Effector memory CD8-positive, alpha-beta T cell (primary cell): ENCODE data around the gene DLG2.

Experiments used
- ATAC-seq: fragments of 150-1000 bp; cut with Tn5 transposase; replicated peaks from 2 replicates; pipeline ENCODE4 v1.10.0; 2021; ENCODE audit warnings: mild to moderate bottlenecking, moderate library complexity
- DNase-seq, 3 experiments: peaks; one replicate each; pipeline ENCODE4 v3.0.0; 2021
- H3K27ac Mint-ChIP-seq, 2 donors: one replicate each; pipeline ENCODE4 v1.8.0; 2022; ENCODE audit warnings: mild to moderate bottlenecking in 2 of 2, mixed read lengths in 2 of 2, moderate library complexity in 2 of 2
- H3K27me3 Mint-ChIP-seq, 2 donors: one replicate each; pipeline ENCODE4 v1.8.0; 2022; ENCODE audit warnings: mixed read lengths in 2 of 2
- H3K36me3 Mint-ChIP-seq: one replicate; pipeline ENCODE4 v1.8.0; 2022; ENCODE audit warnings: mild to moderate bottlenecking, moderate library complexity, mixed read lengths; ENCODE audit not compliant: insufficient read depth
- H3K4me1 Mint-ChIP-seq, 2 donors: one replicate each; pipeline ENCODE4 v1.8.0; 2022; ENCODE audit warnings: low read depth in 2 of 2, mixed read lengths in 2 of 2
- H3K4me3 Mint-ChIP-seq, 2 donors: one replicate each; pipeline ENCODE4 v1.8.0; 2022; ENCODE audit warnings: mild to moderate bottlenecking in 2 of 2, mixed read lengths in 2 of 2, moderate library complexity in 2 of 2
- H3K9me3 Mint-ChIP-seq, 2 donors: one replicate each; pipeline ENCODE4 v1.8.0; 2022; ENCODE audit warnings: mixed read lengths in 2 of 2

Gene DLG2

GRCh38 chr11:84828616-84829015 is 798.5 kb downstream of the DLG2 start:
- peaks cover 11 to 35% of the 10 kb centered on the region in 2 donors for H3K9me3 Mint-ChIP-seq
- ATAC-seq, result no peak
- no peak overlapping the region for H3K4me3 Mint-ChIP-seq
- no peaks in the 10 kb centered on the region for H3K27me3 Mint-ChIP-seq
- no peak for DNase-seq
- H3K27ac Mint-ChIP-seq, result no peak overlapping the region
- H3K36me3 Mint-ChIP-seq, result no peaks in the 10 kb centered on the region
- no peaks in the 10 kb centered on the region for H3K4me1 Mint-ChIP-seq

GRCh38 chr11:84825106-84825660 is 802.0 kb downstream of the DLG2 start:
- Mint-ChIP-seq H3K9me3 (peaks cover 7 to 41% of the 10 kb centered on the region in 2 donors), H3K27ac (no peak overlapping the region), H3K27me3 (no peaks in the 10 kb centered on the region), H3K4me3 (no peak overlapping the region), H3K36me3 (no peaks in the 10 kb centered on the region), H3K4me1 (no peaks in the 10 kb centered on the region)
- DNase-seq (no peak), ATAC-seq (no peak)

- H3K27me3 Mint-ChIP-seq, result no peaks in the 10 kb centered on the region
- H3K27ac Mint-ChIP-seq, result no peak overlapping the region
- no peaks in the 10 kb centered on the region for H3K36me3 Mint-ChIP-seq
- no peak overlapping the region for H3K4me3 Mint-ChIP-seq
- ATAC-seq (no peak), DNase-seq (no peak)
- peaks cover 7 to 43% of the 10 kb centered on the region in 2 donors for H3K9me3 Mint-ChIP-seq
- no peaks in the 10 kb centered on the region for H3K4me1 Mint-ChIP-seq
These were observed 802.5 kb downstream of the DLG2 start for GRCh38 chr11:84824624-84825023.

- no peak overlapping the region for H3K4me3 Mint-ChIP-seq
- H3K27me3 Mint-ChIP-seq, result no peaks in the 10 kb centered on the region
- H3K9me3 Mint-ChIP-seq, result peaks cover 4 to 15% of the 10 kb centered on the region in 2 donors
- no peaks in the 10 kb centered on the region for H3K4me1 Mint-ChIP-seq
- DNase-seq (no peak), ATAC-seq (no peak)
- H3K36me3 Mint-ChIP-seq, result no peaks in the 10 kb centered on the region
- no peak overlapping the region for H3K27ac Mint-ChIP-seq
These were observed 807.6 kb downstream of the DLG2 start for GRCh38 chr11:84819537-84819936.

GRCh38 chr11:84819128-84819527 is 808.0 kb downstream of the DLG2 start:
- Mint-ChIP-seq H3K4me3 (no peak overlapping the region), H3K27me3 (no peaks in the 10 kb centered on the region), H3K4me1 (no peaks in the 10 kb centered on the region), H3K27ac (no peak overlapping the region), H3K36me3 (no peaks in the 10 kb centered on the region), H3K9me3 (peaks cover 4 to 15% of the 10 kb centered on the region in 2 donors)
- DNase-seq (no peak), ATAC-seq (no peak)

GRCh38 chr11:84817998-84818397 is 809.1 kb downstream of the DLG2 start:
- no peak for DNase-seq
- H3K4me3 Mint-ChIP-seq, result no peak overlapping the region
- H3K27me3 Mint-ChIP-seq, result no peaks in the 10 kb centered on the region
- no peaks in the 10 kb centered on the region for H3K36me3 Mint-ChIP-seq
- H3K9me3 Mint-ChIP-seq, result peaks cover 6 to 20% of the 10 kb centered on the region in 2 donors
- ATAC-seq, result no peak
- no peaks in the 10 kb centered on the region for H3K4me1 Mint-ChIP-seq
- H3K27ac Mint-ChIP-seq, result no peak overlapping the region

- Mint-ChIP-seq H3K4me1 (no peaks in the 10 kb centered on the region), H3K9me3 (peaks cover 5 to 9% of the 10 kb centered on the region in 2 donors), H3K4me3 (no peak overlapping the region), H3K27ac (no peak overlapping the region), H3K27me3 (no peaks in the 10 kb centered on the region), H3K36me3 (no peaks in the 10 kb centered on the region)
- ATAC-seq (no peak), DNase-seq (no peak)
These were observed 814.6 kb downstream of the DLG2 start for GRCh38 chr11:84812471-84812969.

- Mint-ChIP-seq H3K27me3 (no peaks in the 10 kb centered on the region), H3K4me3 (no peak overlapping the region), H3K9me3 (peaks cover 6 to 7% of the 10 kb centered on the region in 2 donors), H3K36me3 (no peaks in the 10 kb centered on the region), H3K4me1 (no peaks in the 10 kb centered on the region), H3K27ac (no peak overlapping the region)
- no peak for ATAC-seq
- DNase-seq, result no peak
These were observed 820.8 kb downstream of the DLG2 start for GRCh38 chr11:84806354-84806753.

GRCh38 chr11:84804041-84804440 is 823.1 kb downstream of the DLG2 start:
- no peak for DNase-seq
- Mint-ChIP-seq H3K4me3 (no peak overlapping the region), H3K36me3 (no peaks in the 10 kb centered on the region), H3K27ac (no peak overlapping the region), H3K27me3 (no peaks in the 10 kb centered on the region), H3K9me3 (peaks cover 8 to 16% of the 10 kb centered on the region in 2 donors), H3K4me1 (no peaks in the 10 kb centered on the region)
- ATAC-seq, result no peak

GRCh38 chr11:84800755-84801346 is 826.3 kb downstream of the DLG2 start:
- H3K4me3 Mint-ChIP-seq, result no peak overlapping the region
- no peaks in the 10 kb centered on the region for H3K27me3 Mint-ChIP-seq
- peaks cover 5 to 28% of the 10 kb centered on the region in 2 donors for H3K9me3 Mint-ChIP-seq
- H3K4me1 Mint-ChIP-seq, result no peaks in the 10 kb centered on the region
- no peaks in the 10 kb centered on the region for H3K36me3 Mint-ChIP-seq
- ATAC-seq, result no peak
- DNase-seq, result no peak
- H3K27ac Mint-ChIP-seq, result no peak overlapping the region

- H3K4me3 Mint-ChIP-seq, result no peak overlapping the region
- no peak overlapping the region for H3K27ac Mint-ChIP-seq
- DNase-seq (no peak), ATAC-seq (no peak)
- no peaks in the 10 kb centered on the region for H3K36me3 Mint-ChIP-seq
- H3K9me3 Mint-ChIP-seq, result peaks cover 5 to 22% of the 10 kb centered on the region in 2 donors
- H3K27me3 Mint-ChIP-seq, result no peaks in the 10 kb centered on the region
- no peaks in the 10 kb centered on the region for H3K4me1 Mint-ChIP-seq
These were observed 828.0 kb downstream of the DLG2 start for GRCh38 chr11:84799112-84799511.

- Mint-ChIP-seq H3K9me3 (peaks cover 5 to 47% of the 10 kb centered on the region in 2 donors), H3K4me3 (no peak overlapping the region), H3K36me3 (no peaks in the 10 kb centered on the region), H3K27ac (no peak overlapping the region), H3K4me1 (no peaks in the 10 kb centered on the region), H3K27me3 (no peaks in the 10 kb centered on the region)
- ATAC-seq, result no peak
- no peak for DNase-seq
These were observed 831.4 kb downstream of the DLG2 start for GRCh38 chr11:84795698-84796097.

GRCh38 chr11:84794663-84795443 is 832.3 kb downstream of the DLG2 start:
- Mint-ChIP-seq H3K4me1 (no peaks in the 10 kb centered on the region), H3K9me3 (peaks cover 5 to 50% of the 10 kb centered on the region in 2 donors), H3K27me3 (no peaks in the 10 kb centered on the region), H3K36me3 (no peaks in the 10 kb centered on the region), H3K4me3 (no peak overlapping the region), H3K27ac (no peak overlapping the region)
- no peak for DNase-seq
- ATAC-seq, result no peak

GRCh38 chr11:84793318-84793717 is 833.8 kb downstream of the DLG2 start:
- no peak for ATAC-seq
- Mint-ChIP-seq H3K4me1 (no peaks in the 10 kb centered on the region), H3K27ac (no peak overlapping the region), H3K9me3 (peaks cover 4 to 40% of the 10 kb centered on the region in 2 donors), H3K4me3 (no peak overlapping the region), H3K36me3 (no peaks in the 10 kb centered on the region), H3K27me3 (no peaks in the 10 kb centered on the region)
- no peak for DNase-seq
